T follicular helper cell (primary cell): ENCODE results near the gene DEFB119.
"Not testable (repeated sequence)": the region's sequence is repeated elsewhere in the genome, so short reads cannot be mapped to it uniquely, and the experiment has no call there.

Experiments
- DNase-seq: peaks from one replicate; pipeline ENCODE4 v3.0.0-alpha.2; 2020; ENCODE audit warnings: low read depth
- total RNA-seq, 2 experiments: gene quantifications; one replicate each; lab custom pipeline; 2026; lab: John Stamatoyannopoulos, UW

The DEFB119 gene
- total RNA-seq, result 0 reads per million in 2 experiments

- DNase-seq, result no peak
Measured at GRCh38 chr20:31390490-31390889, at the start of gene DEFB119. TSS of gene DEFB119 (minus strand) at chr20:31390590. CDS start at chr20:31390483, 107 bp downstream.

DNA sequence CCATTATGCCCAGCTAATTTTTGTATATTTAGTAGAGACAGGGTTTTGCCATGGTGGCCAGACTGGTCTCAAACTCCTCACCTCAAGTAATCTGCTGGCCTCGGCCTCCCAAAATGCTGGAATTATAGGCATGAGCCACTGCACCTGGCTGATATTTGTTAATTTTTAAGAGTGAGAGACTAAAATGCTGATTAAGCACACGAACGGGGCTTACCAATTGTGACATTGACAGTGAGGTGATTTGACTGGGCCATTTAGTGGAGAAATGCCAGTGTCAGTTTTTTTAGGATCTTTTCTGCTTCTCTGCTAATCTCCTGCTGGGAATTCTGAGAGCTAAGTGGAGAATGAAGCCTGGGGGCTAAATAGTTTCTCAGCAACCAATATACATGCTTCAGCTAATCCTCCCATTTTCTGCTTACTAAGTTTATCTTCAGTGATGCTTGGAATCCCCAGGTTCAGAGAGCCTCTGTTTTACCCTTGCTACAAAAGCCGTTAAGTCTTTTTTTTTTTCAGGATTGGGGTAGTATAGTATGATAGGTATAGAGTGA is 40.3 kb upstream of the DEFB119 start:
- no peak for DNase-seq

DNA sequence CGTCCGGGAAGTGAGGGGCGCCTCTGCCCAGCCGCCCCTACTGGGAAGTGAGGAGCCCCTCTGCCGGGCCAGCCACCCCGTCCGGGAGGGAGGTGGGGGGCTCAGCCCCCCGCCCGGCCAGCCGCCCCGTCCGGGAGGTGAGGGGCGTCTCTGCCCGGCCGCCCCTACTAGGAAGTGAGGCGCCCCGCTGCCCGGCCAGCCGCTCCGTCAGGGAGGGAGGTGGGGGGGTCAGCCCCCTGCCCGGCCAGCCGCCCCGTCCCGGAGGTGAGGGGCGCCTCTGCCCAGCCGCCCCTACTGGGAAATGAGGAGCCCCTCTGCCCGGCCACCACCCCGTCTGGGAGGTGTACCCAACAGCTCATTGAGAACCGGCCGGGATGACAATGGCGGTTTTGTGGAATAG is 37.2 kb upstream of the DEFB119 start:
- not testable (repeated sequence) for DNase-seq

DNA sequence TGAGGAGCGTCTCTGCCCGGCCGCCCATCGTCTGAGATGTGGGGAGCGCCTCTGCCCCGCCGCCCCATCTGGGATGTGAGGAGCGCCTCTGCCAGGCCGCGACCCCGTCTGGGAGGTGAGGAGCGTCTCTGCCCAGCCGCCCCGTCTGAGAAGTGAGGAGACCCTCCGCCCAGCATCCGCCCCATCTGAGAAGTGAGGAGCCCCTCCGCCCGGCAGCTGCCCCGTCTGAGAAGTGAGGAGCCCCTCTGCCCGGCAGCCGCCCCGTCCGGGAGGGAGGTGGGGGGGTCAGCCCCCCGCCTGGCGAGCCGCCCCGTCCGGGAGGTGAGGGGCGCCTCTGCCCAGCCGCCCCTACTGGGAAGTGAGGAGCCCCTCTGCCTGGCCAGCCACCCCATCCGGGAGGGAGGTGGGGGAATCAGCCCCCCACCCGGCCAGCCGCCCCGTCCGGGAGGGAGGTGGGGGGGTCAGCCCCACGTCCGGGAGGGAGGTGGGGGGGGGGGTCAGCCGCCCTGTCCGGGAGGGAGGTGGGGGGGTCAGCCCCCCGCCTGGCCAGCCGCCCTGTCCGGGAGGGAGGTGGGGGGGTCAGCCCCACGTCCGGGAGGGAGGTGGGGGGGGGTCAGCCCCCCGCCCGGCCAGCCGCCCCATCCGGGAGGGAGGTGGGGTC is 36.6 kb upstream of the DEFB119 start:
- DNase-seq, result not testable (repeated sequence)

GRCh38 chr20:31425797-31426196 is 35.4 kb upstream of the DEFB119 start:
- DNase-seq, result no peak

DNA sequence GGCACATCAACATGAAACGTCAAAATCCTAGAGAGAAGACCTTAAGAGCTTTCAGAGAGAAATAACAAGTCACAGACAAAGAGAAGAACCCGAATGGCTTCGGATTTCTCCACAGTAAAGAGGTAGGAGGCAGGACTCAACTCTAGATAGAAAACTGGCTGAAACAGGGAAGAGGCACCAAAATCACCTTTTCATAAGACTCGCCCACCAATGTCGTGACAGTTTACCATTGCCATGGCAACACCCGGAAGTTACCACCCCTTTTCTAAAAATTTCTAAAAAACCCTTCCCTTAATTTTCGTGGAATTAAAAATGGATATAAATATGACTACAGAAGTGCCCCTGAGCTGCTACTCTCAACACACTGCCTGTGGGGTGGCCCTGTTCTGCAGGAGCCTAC is 27.9 kb upstream of the DEFB119 start:
- no peak for DNase-seq

- no peak for DNase-seq
Measured at GRCh38 chr20:31415653-31416052, 25.3 kb upstream of the DEFB119 start.

- DNase-seq, result no peak
Measured at GRCh38 chr20:31414381-31414780, 24.0 kb upstream of the DEFB119 start.

DNA sequence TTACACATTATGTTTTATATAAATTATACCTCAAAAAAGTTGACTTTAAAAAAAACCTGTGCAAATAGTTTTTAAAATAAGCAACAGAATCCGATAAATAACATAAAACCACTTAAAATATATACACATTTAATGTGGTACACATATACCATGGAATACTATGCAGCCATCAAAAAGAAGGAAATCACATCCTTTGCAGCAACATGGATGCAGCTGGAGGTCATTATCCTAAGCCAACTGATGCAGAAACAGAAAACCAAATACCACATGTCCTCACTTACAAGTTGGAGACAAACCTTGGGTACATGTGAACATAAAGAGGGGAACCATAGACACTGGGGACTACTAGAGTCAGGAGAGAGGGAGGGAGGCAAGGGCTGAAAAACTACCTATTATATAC is 19.6 kb upstream of the DEFB119 start:
- no peak for DNase-seq

GRCh38 chr20:31406115-31406514 is 15.7 kb upstream of the DEFB119 start, which contains the start of gene DEFB121:
TSS of gene DEFB121 (minus strand) at chr20:31406215. CDS start at chr20:31406152, 63 bp downstream.
- no peak for DNase-seq

- DNase-seq, result no peak
Measured at GRCh38 chr20:31403886-31404285, 13.5 kb upstream of the DEFB119 start.

- no peak for DNase-seq
Measured at GRCh38 chr20:31394900-31395299, 4.5 kb upstream of the DEFB119 start.

DNA sequence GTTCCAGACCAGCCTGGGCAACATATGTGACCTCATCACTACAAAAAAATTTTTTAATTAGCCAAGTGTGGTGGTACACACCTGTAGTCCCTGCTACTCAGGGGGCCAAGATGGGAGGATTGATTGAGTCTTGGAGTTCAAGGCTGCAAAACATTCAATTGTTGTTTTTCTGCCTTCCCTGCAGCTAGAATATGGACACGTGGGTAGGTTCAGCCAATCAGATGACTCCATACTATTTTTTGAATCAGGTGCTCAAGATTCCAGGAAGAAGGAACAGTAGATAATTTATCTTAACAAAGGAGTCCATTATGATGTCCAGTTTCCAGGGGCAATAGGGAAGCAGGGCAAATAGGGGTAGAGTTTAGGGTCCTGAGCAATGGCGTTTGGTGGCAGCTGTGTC is 2.4 kb upstream of the DEFB119 start:
- DNase-seq, result no peak

- no peak for DNase-seq
Measured at GRCh38 chr20:31374346-31374745, 16.0 kb downstream of the DEFB119 start.

DNA sequence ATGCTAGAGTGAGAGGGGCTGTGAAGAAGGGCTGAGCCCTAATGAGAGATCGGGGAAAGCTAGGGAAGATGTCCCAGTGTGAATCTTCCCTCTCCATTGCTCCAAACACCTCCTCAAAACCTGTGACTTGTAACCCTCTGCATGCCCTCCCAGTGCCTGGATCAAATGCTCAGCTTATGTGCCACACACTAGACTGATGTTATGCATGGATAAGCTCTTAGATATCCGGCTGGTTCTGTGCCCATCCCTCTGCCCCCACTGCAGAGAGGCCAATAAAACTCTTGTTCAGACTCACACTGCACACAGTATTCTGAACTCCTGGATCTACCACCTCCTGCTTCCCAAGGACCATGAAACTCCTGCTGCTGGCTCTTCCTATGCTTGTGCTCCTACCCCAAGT is 22.1 kb downstream of the DEFB119 start, which contains the start of gene DEFB118:
Gene DEFB118, plus strand, starts transcription at position 301 of the 400 bp plus-strand sequence. Its CDS starts 50 bp downstream, at position 351.
- DNase-seq, result no peak

DNA sequence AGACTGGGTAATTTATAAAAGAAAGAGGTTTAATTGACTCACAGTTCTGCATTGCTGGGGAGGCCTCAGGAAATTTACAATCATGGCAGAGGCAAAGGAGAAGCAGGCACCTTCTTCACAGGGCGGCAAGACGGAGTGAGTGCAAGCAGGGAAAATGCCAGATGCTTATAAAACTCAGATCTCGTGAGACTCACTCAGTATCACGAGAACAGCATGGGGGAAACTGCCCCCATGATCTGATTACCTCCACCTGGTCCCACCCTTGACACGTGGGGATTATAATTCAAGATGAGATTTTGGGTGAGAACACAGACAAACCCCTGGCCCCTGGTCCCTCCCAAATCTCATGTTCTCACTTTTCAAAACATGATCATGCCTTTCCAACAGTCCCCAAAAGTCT is 26.1 kb downstream of the DEFB119 start:
- DNase-seq, result not testable (repeated sequence)

DNA sequence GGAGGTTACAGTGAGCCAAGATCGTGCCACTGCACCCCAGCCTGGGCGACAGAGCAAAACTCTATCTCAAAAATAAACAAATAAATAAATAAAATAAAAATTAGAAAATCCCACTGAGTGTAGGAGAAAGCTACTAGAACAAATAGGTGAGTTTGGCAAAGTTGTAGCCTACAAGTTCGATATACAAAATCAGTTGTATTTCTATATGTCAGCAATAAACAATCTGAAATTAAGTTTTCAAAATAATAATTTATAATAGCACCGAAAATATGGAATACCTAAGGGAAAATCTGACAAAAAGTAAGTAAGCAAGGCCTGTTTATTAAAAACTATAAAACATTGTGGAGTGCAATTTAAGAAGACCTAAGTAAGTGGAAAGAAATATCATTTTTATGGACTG is 27.1 kb downstream of the DEFB119 start:
- DNase-seq, result no peak

- no peak for DNase-seq
Measured at GRCh38 chr20:31355981-31356380, 34.4 kb downstream of the DEFB119 start.

DNA sequence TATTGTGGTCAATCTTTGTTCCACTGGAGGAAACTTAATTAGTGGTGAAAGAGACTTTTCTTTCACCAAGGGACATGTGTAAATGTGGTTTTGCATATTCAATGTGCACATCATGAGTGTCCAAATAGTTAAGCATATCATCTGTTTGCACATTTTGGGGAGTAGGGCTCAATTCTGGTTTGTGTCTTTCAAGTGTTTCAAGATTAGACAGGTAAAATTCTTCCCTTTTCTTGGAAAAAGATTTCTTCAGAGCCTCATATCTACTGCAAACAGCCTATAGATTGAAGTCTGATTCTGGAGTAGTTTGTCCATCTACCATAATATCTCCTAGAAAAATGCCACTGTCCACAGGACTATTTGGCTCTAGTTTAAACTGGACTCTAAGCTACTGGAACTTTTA is 48.9 kb downstream of the DEFB119 start:
- DNase-seq, result no peak

DNA sequence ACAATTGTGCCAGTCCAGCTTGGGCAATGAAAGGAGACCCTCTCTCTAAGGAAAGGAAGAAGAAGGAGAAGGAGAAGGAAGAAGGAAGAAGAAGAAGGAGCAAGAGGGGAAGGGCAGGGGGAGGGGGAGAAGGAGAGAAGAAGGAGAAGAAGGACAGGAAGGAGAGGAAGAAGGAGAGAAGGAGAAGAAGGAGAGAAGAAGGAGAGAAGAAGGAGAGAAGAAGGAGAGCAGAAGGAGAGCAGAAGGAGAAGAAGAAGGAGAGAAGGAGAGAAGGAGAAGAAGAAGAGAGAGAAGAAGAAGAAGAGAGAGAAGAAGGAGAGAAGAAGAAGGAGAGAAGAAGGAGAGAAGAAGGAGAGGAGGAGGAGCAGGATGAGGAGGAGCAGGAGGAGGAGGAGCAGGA is 59.5 kb downstream of the DEFB119 start:
- DNase-seq, result no peak
